Nephron (organoid): ENCODE data around the gene ANKRD30BL.
"Not testable (repeated sequence)": the region's sequence is repeated elsewhere in the genome, so short reads cannot be mapped to it uniquely, and the experiment has no call there.

ENCODE experiments used
- H3K27ac Mint-ChIP-seq, 3 experiments: 2 replicates each; pipeline ENCODE4 v1.8.0; 2020; ENCODE audit warnings: mixed read lengths in 3 of 3, mild to moderate bottlenecking in 2 of 3, moderate library complexity in 1 of 3
- H3K27me3 Mint-ChIP-seq: 2 replicates; pipeline ENCODE4 v1.8.0; 2021; ENCODE audit warnings: low read depth, mild to moderate bottlenecking, moderate library complexity, mixed read lengths
- H3K36me3 Mint-ChIP-seq: 2 replicates; pipeline ENCODE4 v1.8.0; 2020; ENCODE audit warnings: low read depth, mixed read lengths
- H3K4me1 Mint-ChIP-seq: 2 replicates; pipeline ENCODE4 v1.8.0; 2020; ENCODE audit warnings: mixed read lengths
- H3K4me3 Mint-ChIP-seq, 3 experiments: 2 replicates each; pipeline ENCODE4 v1.8.0; 2020; ENCODE audit warnings: mild to moderate bottlenecking in 3 of 3, mixed read lengths in 3 of 3, moderate library complexity in 2 of 3
- H3K9me3 Mint-ChIP-seq: 2 replicates; pipeline ENCODE4 v1.8.0; 2020; ENCODE audit warnings: mixed read lengths
- TF ChIP-seq, protein P1 (sequence below), 3 experiments: fragments of 200-600 bp; sonication (generic); IDR thresholded peaks; one replicate each; pipeline ENCODE4 v1.5.0; 2021; ENCODE audit warnings: antibody characterized with exemption in 3 of 3; ENCODE audit not compliant: unreplicated experiment in 3 of 3

The ANKRD30BL gene, protein sequence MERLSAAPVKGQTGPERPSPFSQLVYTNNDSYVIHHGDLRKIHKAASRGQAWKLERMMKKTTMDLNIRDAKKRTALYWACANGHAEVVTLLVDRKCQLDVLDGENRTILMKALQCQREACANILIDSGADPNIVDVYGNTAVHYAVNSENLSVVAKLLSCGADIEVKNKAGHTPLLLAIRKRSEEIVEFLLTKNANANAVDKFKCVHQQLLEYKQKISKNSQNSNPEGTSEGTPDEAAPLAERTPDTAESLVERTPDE

DNA sequence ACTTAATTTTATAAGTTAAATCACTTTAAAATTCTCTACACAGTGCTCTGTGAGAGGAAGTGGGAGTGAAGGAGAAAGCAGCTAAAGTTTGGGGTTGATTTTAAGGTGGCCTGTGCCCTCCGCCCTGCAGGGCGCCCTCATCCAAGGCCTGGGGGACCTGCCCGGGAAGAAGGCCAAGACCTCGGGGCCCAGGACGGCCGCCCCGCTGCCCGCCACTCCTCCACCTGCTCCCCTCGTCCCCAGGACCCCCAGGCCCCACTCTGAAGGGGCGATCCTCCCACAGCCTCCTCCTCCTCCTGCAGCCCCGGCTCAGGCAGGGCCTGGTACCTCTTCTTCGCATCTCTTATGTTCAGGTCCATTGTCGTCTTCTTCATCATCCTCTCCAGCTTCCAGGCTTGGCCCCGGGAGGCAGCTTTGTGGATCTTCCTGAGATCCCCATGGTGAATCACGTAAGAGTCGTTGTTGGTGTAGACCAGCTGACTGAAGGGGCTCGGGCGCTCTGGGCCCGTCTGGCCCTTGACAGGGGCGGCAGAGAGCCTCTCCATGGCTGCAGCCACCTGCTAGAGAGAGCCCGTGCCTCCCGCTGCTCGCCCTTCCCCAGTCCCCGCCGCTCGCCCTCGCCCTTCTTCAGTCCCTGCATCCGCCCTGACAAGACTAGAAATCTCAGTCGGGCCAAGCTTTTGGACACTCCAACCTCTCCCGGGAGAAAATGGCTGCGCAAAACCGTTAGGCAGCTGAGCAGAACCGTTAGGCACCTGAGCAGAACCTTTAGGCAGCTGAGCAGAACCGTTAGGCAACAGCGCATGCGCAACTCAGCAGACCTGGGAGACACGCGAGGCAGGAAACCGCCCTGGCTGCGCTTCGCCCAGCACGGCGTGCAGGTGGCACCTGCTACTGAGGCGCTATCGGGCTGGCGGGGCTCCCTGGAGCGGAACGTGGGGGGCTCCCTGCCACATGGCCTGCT lies at the start of gene ANKRD30BL:
ANKRD30BL (minus strand) TSS at position 792 of the 964 bp plus-strand sequence; CDS start at position 545, 247 bp downstream.
- not testable (repeated sequence) for H3K27me3 Mint-ChIP-seq, H3K9me3 Mint-ChIP-seq, H3K4me1 Mint-ChIP-seq, H3K27ac Mint-ChIP-seq, H3K36me3 Mint-ChIP-seq, H3K4me3 Mint-ChIP-seq

DNA sequence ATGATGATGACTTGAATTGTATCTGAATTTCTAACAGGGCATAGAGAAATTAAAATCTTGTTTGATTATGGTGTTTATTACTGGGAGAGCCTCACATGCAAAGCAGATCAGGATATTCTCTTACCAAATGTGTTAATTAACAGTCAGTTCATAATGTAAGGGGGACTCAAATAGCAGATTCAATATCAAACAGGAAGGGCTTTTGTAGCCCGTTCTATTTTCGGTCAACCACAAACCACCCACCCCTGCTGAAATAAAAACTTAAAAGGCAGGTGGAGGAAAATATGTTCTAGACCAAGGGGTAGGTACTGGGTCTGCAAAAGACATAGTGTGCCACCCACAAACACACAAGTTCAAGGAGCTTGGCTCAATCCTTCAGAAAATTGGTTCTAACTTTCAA lies 41.1 kb upstream of the ANKRD30BL start:
- H3K4me1 Mint-ChIP-seq, H3K9me3 Mint-ChIP-seq, H3K36me3 Mint-ChIP-seq, H3K27me3 Mint-ChIP-seq, H3K4me3 Mint-ChIP-seq, H3K27ac Mint-ChIP-seq: not testable (repeated sequence)

DNA sequence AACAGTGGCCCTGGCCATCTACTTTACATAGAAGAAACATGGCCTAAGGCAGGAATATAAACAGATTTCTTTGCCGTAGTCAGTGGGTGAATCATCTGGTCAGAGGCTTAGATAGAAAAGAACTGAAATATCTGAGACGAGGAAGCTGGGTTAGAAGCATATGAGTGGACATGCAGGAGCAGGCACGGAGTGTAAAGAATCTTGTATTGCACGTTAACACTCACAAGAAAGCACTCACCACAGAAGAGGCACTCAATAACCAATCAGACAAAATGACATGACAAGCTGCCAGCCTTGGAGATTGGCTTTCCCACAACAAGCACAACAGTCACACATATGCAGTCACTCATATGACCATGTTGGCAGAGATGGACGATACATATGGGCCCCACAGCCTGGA lies 31.1 kb upstream of the ANKRD30BL start:
- H3K27me3 Mint-ChIP-seq, H3K4me1 Mint-ChIP-seq, H3K4me3 Mint-ChIP-seq, H3K36me3 Mint-ChIP-seq, H3K9me3 Mint-ChIP-seq, H3K27ac Mint-ChIP-seq: not testable (repeated sequence)

DNA sequence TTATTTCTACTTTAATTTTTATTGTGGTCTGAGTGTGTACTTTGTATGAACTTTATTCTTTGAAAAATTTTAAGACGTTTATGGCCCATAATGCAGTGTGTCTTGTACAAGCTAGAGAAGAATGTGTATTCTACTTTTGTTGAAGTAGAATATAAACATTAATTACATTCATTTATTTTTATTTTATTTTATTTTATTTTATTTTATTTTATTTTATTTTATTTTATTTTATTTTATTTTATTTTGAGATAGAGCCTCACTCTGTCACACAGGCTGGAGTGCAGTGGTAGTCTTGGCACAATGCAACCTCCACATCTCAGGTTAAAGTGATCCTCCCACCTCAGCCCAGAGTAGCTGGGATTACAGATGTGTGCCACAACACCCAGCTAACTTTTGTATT lies 5.3 kb upstream of the ANKRD30BL start:
- H3K9me3 Mint-ChIP-seq, H3K27me3 Mint-ChIP-seq, H3K4me1 Mint-ChIP-seq, H3K36me3 Mint-ChIP-seq, H3K27ac Mint-ChIP-seq, H3K4me3 Mint-ChIP-seq: not testable (repeated sequence)

DNA sequence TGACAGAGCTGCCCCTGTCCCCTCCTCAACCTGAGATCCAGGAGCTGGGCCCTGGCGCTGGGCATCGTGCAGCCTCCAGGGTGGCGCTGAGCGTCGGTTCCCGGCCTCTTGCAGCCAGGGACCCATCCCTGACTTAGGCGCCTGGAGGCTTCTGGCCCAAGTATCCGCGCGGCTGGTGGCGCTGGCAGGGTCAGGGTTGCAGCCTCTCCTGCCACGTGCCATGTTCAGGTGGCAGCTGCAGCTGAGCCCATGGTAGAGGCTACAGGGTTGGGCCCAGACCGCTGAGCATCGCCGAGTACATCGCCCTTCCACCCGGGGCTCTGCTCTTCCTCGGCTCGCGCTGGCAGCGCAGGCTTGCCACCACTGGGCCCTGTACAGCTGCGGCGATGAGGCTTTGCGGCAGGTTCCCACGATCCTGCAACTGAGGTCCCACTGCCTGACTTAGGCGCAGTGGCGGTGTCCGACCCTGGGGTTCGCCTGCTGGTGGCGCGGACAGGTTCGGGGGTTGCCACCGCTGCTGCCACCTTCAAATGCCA lies 441 bp upstream of the ANKRD30BL start:
- not testable (repeated sequence) for H3K9me3 Mint-ChIP-seq

DNA sequence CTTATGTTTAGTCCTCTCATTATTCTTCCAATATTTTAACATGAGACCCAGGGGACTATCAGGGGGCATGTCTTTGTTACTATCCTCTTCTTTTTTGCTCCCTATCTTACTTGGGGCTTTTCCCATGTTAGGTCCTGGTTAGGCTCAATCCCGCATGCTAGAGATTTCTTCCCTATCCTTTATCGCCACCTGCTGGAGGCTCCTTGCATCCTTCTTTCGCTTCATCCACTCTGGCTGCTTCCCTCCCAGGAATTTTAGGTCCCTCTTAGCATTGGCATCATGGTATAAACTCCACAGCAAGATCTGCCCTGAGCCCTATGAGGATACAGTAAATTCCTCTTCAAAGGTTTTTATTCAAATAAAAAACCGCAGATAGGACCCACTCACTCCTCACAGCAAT lies 15.0 kb downstream of the ANKRD30BL start:
- H3K36me3 Mint-ChIP-seq, H3K4me3 Mint-ChIP-seq, H3K4me1 Mint-ChIP-seq, H3K9me3 Mint-ChIP-seq, H3K27ac Mint-ChIP-seq: not testable (repeated sequence)
- peaks cover 10% of the 10 kb centered on the region for H3K27me3 Mint-ChIP-seq
- TF ChIP-seq, protein P1, sequence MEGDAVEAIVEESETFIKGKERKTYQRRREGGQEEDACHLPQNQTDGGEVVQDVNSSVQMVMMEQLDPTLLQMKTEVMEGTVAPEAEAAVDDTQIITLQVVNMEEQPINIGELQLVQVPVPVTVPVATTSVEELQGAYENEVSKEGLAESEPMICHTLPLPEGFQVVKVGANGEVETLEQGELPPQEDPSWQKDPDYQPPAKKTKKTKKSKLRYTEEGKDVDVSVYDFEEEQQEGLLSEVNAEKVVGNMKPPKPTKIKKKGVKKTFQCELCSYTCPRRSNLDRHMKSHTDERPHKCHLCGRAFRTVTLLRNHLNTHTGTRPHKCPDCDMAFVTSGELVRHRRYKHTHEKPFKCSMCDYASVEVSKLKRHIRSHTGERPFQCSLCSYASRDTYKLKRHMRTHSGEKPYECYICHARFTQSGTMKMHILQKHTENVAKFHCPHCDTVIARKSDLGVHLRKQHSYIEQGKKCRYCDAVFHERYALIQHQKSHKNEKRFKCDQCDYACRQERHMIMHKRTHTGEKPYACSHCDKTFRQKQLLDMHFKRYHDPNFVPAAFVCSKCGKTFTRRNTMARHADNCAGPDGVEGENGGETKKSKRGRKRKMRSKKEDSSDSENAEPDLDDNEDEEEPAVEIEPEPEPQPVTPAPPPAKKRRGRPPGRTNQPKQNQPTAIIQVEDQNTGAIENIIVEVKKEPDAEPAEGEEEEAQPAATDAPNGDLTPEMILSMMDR (IDR thresholded peaks at IDR 0.05; ENCODE audit: unreplicated experiment in 3 of 3) = peak; percentile 56 to 72 (median 63)

More for the DNA sequence above, 441 bp upstream of the ANKRD30BL start:
- H3K27ac Mint-ChIP-seq, H3K4me3 Mint-ChIP-seq, H3K36me3 Mint-ChIP-seq, H3K27me3 Mint-ChIP-seq, H3K4me1 Mint-ChIP-seq: not testable (repeated sequence)
